ENCODE data around the gene MED13. TPM values are rescaled to one million over a fixed set of nuclear protein-coding genes. Genes with fewer than 3 reads are reported as not detected.
"Not testable (repeated sequence)": the region's sequence is repeated elsewhere in the genome, so short reads cannot be mapped to it uniquely, and the experiment has no call there.

The MED13 gene
- total RNA-seq, 1 donor from 2014 or later = 33.6 TPM

DNA sequence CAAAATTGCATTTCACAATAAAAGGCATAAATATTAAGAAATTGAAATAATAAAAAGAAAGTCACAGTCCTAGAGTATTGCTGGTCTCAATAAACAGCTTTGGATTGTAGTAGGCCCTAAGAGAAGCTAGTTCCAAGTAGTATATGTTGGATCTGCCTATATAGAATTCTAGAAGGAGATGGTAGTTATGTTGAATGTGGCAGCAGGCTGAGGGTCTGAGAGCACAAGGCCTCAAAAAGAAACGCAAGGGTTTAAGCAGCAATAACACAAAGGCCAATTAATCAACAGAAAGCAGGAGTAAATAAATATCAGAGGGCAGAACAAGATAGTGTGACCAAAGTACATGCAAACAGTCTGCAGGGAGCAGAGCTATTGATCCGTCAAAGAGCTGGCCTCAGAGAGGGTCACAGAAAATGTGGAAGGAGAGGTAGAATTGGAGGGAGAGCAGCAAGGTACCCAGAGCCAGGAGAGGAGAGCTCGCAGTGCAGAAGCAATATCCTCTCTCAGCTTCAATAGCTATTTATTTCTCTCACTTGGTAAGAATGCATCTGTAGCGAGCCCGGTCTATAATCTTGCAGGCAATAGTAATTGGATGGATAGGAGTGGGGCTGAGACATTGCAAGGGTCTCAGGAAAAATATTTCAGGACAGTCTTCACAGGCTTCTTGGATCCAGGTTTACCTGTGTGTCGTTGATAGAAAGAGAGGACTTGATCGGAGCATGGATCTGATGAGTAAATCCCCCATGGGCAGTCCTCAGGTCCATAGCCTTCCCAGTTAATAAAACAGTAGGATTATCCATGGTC is 25.1 kb upstream of the MED13 start:
- no peak for DNase-seq (ENCODE audit: low read depth, low spot score)

DNA sequence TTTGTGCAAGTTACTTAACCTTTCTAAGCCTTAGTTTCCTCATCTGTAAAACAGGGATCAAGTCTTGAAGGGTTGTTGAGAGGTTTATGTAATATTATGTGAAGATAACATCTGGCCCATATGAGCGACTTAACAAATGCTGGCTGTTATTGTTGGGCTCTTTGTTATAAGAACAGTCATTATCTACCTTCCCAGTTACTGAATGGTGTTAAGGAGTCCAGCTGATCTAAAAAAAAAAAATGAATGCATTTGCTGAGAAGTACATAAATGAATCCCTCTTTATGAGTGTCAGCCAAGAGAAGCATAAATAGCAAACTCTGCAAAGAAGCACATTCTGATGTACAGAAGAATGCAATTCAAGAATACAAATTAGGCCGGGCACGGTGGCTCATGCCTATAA is 24.3 kb upstream of the MED13 start:
- no peak for DNase-seq (ENCODE audit: low read depth, low spot score)

- DNase-seq (ENCODE audit: low read depth, low spot score) = no peak
Observed at GRCh38 chr17:62086737-62087136, 21.7 kb upstream of the MED13 start.

GRCh38 chr17:62085511-62086408 is 20.7 kb upstream of the MED13 start:
- no peak for DNase-seq (ENCODE audit: low read depth, low spot score)

DNA sequence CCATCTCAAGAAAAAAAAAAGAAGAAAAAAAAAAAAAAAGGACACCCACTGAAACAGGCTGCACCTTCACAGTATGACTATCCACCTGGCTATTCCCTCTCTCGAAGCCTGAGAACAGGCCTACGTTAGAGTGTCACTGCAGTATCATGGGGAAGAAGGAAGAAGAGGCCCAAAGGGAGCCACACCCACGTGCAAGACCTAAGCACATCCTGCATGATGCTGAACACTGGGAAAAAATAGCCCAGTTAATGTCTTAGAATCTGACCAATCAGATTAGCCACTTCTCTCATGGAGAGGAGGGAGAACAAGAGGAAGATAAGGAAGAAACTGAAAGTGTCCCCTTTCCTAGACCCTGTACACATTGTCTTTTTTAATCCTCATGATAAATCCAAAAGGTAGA is 19.5 kb upstream of the MED13 start:
- no peak for DNase-seq (ENCODE audit: low read depth, low spot score)

- DNase-seq (ENCODE audit: low read depth, low spot score) = no peak
Observed at GRCh38 chr17:62083651-62084050, 18.6 kb upstream of the MED13 start.

GRCh38 chr17:62080647-62081046 is 15.6 kb upstream of the MED13 start:
- no peak for DNase-seq (ENCODE audit: low read depth, low spot score)

GRCh38 chr17:62078009-62078408 is 12.9 kb upstream of the MED13 start:
- no peak for DNase-seq (ENCODE audit: low read depth, low spot score)

GRCh38 chr17:62076864-62077788 is 12.0 kb upstream of the MED13 start:
- no peak for DNase-seq (ENCODE audit: low read depth, low spot score)

DNA sequence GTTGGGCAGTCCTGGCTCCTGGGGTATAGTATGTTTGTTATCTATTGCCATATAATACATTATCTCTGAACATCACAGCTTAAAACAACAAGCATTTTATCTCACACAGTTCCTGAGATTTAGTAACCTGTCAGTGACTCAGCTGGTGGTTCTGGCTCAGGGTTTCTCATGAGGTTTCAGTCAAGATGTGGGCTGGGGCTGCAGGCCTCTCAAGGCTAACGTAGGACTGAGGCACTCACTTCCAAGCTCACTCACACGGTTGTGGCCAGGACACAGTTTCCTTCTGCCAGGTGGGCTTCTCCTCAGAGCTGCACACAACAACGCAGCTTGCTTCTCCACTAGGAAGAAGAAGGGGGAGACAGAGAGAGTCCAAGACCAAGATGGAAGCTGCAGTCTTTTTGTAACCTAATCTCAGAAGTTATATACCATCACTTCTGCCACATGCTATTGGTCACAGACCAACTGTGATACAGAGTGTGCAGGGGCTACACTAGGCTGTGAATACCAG is 10.3 kb upstream of the MED13 start:
- no peak for DNase-seq (ENCODE audit: low read depth, low spot score)

DNA sequence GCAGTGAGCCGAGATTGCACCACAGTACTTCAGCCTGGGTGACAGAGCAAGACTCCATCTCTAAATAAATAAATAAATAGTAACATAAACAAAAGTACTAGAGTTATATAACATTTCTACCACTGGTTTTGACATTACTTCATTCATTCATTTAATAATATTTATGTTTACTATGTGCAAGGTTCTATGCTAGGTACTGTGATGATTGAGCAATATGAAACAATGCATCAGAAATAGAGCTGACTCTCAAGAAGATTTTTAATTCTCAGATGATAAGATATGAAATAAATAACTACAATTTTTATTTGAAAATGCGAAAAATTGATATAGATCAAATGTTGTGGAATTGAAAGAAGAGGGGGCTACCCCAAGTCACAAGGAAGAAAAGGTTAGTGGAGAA is 8.9 kb upstream of the MED13 start:
- DNase-seq (ENCODE audit: low read depth, low spot score) = no peak

- not testable (repeated sequence) for DNase-seq (ENCODE audit: low read depth, low spot score)
Observed at GRCh38 chr17:62072855-62073254, 7.8 kb upstream of the MED13 start.

- no peak for DNase-seq (ENCODE audit: low read depth, low spot score)
Observed at GRCh38 chr17:62070900-62071299, 5.8 kb upstream of the MED13 start.

- DNase-seq (ENCODE audit: low read depth, low spot score) = no peak
Observed at GRCh38 chr17:62067165-62068145, 2.4 kb upstream of the MED13 start.

DNA sequence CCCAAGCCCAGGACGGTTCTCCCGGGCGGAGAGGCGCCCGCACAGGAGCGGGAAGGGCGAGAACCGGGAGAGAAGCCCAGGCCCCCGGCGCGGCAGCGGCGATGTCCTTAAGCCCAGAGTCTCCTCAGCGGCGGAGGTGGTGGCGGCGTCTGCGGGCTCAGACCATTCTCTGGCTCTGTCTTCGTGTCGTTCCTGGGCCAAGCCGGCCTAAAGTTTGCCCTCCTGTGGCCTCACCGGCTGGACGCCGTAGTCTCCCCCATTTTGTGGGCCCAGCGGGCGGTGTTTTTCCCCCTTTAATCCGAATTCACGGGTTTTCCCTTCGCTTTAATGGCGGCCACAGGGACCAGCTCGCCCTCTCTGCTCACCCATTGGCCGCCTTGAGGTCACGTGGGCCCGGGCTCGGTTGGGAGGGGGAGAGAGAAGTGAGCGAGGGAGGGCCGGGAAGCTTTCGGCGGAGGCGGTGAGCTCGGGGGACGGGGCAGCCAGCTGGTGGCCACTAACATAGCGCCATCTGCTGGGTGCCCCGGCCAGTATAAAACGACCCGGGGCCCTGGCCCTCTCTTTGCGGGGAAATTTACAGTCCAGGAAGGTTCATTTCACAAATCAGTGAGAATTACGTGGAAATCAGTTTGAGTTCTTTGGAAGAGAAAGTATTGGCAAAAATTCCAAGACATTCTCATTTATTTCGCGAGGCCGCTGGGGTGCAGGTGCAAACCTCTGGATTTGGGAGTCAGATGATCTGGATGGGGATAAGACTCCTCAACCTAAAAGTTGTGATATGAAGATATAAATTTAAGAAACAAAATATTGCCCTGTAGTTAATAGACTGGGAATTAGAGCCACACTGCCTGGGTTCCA is 762 bp upstream of the MED13 start:
- peak; percentile 92 for DNase-seq (ENCODE audit: low read depth, low spot score)

DNA sequence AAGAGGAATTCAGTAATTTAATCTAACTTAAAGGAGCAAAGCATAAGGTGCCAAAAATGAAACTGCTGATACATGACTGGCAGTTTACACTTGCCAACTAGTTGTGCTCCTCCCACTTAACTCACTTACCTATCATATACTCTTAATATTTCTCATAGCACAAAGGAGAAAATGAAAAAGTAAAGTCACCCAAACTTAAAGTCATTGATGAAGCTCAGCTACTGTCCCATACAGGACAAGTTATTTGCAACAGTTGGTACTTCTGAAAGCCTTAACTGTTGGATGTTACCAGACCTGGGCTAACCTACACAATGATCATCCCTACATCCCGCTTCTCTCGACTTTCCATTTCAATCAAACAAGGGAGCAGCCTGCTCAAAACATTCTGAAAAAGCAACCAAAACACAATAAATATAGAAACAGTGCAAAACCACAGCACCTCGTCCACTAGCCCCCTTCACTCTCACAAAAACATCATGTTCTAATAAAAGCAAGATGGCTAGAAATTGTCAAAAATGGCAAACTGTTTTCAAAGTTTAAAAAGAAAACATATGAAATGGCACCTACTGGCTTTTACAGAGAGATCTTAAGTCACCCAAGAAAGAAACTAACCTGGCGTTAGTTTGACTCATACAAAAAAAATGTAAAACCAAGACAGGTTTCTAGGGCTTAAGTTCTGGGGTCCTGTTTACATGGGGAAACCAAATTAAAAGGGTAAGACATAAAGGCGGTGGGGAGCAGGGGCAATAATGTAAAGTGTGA is 868 bp downstream of the MED13 start:
- peak; percentile 10 for DNase-seq (ENCODE audit: low read depth, low spot score)

DNA sequence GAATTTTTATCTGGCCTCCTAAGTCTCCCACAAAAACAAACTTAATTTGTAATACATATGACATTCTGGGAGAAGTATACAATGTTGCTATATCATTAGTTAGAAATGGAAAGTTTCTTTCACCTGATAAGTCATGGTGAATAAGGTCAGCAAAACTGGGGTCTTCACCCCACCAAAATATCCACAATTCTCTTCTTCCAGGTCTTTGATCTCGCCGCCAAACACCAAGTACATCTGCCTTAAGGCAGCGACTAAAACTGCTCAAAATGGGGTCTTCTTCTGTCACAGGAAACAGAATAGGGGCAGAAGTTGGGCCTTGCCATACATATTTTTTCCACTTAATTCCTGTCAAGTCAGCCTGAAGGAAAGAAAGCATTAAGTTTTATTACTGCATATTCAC is 2.1 kb downstream of the MED13 start:
- DNase-seq (ENCODE audit: low read depth, low spot score) = no peak

DNA sequence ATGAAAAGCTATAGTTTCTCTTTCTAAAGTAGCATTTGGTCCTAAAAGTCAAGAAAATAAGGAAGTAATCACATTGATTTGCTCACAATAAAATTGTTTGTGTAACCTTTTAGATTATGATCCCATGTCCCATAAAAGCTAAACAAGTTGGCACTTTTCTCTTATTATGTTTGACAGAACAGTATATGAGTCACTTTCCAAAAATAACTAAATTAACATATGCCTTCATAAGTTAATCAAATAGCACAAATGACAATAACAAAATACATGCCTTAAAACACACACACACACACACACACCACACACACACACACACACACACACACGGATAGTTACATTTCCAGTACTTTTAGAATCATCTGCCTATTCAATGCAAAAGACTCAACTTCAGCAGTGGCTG is 2.8 kb downstream of the MED13 start:
- no peak for DNase-seq (ENCODE audit: low read depth, low spot score)

Data from pulmonary artery endothelial cell (primary cell).